Omental fat pad (tissue), 4 donors: Measurements from ENCODE around the gene ACTN4. TPM values are rescaled to one million over a fixed set of nuclear protein-coding genes. Genes with fewer than 3 reads are reported as not detected.

Experiments
- ATAC-seq: fragments of 150-250 bp; one replicate; pipeline ENCODE4 v1.9.1; 2016; ENCODE audit warnings: mild to moderate bottlenecking, moderate library complexity; ENCODE audit not compliant: low FRiP score
- DNase-seq: peaks from one replicate; pipeline ENCODE4 v3.0.0-alpha.2; 2019; ENCODE audit warnings: low spot score
- total RNA-seq, 4 donors: library from RNA; depleted of rRNA; stranded (reverse); fragments of >200 nt; gene quantifications; one replicate each; pipeline ENCODE4 v1.1.0, GENCODE V29; 2016
- TF ChIP-seq, protein P1 (sequence below), 3 donors: fragments of 450-650 bp; IDR thresholded peaks; one replicate each; pipeline ENCODE4 v1.5.1; 2016 to 2017; ENCODE audit warnings: antibody characterized with exemption in 3 of 3, mild to moderate bottlenecking in 3 of 3, moderate library complexity in 2 of 3

Gene ACTN4
- total RNA-seq, 4 donors from 2014 or later = 290 to 517 (median 367) TPM

DNA sequence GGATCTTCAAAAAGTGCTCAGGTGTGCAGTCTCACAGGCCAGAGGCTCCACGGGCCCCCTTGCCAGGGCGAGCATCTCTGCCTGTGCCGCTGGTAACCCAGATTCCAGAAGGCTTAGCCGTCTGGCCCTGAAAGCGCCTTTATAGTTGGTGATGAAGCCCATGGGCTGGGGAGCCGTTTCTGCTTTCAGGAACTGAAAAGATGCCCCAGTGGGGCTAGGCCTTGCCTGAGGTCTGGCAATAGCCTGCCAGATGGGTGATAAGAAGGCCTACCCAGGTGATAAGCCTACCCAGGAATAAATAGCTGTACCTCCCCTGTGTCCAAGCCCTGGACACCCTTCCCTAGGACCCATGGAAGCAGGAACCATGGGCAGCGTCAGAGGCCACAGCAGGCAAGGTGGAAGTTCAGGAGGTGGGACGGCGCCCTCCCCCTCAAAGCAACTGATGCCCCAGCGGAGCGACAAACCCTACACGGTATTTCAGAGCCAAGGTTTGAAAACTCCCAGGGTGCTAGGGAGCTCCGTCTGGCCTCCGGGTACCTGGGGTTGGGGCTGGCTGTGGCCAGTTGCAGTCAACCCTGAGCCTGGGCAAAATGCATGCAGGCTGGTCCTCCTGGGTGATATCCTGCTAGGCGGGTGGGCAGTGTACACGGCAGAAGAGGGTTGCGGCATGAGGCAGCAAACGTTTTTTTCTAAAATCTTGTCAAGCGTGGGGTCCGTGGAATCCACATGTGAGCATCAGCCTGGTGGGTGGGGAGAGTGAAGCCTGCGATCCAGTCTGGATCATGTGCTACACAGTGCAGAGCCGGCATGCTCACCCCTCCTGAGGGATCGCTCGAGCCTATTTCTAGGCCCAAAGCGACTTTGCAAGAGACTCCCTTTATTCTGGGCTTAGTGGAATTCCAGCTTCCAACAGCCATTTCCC lies 45.3 kb downstream of the ACTN4 start:
- no peak for DNase-seq
- peak; percentile 3 for ATAC-seq
- TF ChIP-seq, protein P1, sequence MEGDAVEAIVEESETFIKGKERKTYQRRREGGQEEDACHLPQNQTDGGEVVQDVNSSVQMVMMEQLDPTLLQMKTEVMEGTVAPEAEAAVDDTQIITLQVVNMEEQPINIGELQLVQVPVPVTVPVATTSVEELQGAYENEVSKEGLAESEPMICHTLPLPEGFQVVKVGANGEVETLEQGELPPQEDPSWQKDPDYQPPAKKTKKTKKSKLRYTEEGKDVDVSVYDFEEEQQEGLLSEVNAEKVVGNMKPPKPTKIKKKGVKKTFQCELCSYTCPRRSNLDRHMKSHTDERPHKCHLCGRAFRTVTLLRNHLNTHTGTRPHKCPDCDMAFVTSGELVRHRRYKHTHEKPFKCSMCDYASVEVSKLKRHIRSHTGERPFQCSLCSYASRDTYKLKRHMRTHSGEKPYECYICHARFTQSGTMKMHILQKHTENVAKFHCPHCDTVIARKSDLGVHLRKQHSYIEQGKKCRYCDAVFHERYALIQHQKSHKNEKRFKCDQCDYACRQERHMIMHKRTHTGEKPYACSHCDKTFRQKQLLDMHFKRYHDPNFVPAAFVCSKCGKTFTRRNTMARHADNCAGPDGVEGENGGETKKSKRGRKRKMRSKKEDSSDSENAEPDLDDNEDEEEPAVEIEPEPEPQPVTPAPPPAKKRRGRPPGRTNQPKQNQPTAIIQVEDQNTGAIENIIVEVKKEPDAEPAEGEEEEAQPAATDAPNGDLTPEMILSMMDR (IDR thresholded peaks at IDR 0.05) = no peak

DNA sequence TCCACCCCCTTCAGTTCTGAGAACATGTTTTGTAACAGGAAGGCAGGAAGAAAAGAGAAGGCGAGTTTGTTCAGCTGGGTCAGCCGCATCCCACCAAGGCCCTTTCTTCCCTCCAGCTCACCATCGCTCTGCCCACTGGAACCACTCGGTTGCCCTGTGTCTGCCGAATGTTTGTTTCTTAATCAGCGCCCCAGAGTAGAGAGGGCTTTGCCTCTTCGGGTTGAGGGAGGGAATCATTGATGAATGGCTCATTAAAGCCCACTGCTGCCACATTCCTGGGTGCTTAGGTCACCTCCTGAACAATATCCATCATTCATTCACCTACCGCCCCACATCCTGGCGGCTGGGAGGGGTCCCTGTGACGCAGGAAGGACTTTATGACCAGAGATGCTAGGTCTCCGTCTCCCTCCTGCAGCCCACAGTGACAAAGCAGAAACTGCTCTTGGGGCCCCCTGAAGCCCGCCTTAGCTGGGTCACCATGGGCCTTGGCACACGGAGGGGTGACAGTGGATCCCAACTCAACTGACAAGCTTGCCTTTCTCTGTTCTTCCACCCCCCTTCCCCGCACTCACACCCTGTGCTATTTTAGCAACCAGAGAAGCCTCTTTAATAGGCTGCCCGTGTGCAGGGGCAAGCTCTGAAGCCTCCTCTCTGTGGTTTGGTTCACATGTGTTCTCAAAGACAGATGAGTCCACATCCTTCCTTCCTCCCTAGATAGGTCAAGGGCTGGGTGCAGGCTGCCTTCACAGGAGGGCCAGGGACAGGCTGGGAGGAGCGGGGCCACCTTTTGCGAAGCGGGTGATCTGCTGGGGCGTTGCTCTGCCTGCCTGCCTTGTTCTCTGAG lies 46.2 kb downstream of the ACTN4 start:
- TF ChIP-seq, protein P1 (IDR thresholded peaks at IDR 0.05) = no peak
- ATAC-seq (peak; percentile 21), DNase-seq (no peak)

DNA sequence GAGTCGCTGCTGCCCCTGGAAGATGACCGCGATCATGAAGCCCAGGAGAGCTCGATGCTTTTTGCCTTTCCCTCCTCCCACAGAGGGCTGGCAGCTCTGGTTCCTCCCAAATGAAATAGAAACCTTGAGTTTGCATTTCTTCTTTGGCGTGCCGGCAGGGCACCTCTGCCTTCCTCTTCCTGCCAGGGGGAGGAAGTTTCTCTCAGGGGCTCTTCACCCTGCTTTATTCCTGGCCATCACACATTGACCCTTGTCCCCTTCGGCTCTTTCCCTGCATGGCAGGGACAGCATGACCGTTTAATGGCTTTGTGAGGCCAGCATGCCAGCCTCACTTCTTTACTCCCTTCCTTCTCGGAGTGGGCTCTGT lies 47.9 kb downstream of the ACTN4 start:
- TF ChIP-seq, protein P1 (IDR thresholded peaks at IDR 0.05) = no peak
- ATAC-seq (no peak), DNase-seq (no peak)

DNA sequence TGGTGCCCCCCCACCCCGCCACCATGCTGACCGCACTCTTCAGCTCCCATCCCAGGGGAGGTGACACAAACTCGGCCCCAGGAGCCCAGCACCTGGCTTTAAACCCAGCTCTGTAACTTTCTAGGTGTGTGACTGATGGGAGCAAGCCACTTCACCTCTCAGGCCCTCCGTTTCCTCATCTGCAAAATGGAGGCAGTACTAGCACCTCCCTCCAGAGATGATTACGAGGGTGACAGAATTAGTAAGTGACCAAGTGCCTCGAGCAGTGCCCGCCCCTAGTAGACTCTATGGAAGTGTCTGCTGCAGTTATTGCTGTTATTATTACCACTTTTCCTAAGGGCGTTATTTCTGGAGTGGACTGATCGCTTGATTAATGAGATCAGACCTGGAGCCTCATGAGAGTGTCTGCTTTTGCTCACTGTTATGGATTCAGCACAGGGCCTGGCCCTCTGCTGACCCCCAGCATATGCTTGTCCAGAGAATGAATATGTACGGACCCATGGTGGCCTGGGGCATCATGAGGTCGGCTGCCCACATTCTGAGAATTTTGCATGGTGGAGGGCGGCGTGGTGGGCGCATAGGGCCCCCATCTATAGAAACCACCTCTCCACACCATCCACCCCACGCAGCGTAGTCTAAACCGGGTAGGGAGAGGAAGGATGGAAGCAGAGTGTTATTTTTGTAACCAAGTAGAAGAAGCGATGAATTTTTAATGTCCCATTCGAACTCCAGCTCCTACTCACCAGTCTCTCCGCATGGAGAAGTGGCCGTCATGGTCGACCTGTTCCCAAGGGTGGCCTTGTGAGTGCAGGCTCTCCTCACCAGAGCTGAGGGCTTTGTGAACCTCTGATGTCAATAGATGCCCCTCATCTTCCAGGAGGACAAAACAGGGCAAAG lies 48.6 kb downstream of the ACTN4 start:
- no peak for DNase-seq
- ATAC-seq = no peak
- TF ChIP-seq, protein P1 (IDR thresholded peaks at IDR 0.05) = no peak

DNA sequence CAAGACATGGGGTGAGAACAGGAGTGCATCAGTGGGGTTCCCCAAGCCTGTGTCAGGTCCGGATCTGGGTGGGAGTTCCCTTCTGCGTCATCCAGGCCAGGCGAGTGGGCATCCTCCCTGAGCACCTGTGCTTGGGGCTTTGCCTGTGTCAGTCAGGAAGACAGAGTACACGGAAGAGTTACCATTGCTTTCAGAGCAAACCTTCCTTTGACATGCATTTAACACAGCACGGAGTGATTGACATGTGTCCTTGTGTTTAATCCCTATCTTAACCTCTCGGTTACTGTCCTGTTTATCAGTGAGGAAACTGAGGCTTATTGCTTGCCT lies 49.2 kb downstream of the ACTN4 start:
- no peak for DNase-seq
- TF ChIP-seq, protein P1 (IDR thresholded peaks at IDR 0.05) = no peak
- no peak for ATAC-seq

DNA sequence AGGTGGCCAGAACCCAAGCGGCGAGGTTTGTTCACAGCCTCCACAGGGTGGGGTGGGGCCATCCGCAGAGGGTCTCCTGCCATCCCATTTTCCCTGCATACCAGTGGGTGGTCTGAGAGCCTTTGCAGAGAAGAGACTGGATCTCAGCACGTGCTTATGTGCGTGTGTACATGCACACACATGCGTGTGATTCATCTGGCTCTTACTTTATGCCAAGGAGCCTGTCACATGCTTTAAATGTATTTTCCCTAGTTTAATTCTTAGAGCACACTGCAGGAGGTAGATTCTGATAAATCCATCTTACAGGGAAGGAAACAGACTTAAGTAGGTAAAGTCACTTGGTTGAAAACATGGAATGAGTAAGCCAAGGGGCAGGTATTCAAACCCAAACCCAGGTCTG lies 49.7 kb downstream of the ACTN4 start:
- no peak for ATAC-seq
- no peak for DNase-seq
- TF ChIP-seq, protein P1 (IDR thresholded peaks at IDR 0.05) = no peak
